GM19193 (cell line): ENCODE measurements around the gene ESR1.

Experiments
- POLR2A ChIP-seq: IDR thresholded peaks from 4 replicates; pipeline ENCODE4 v1.6.1; 2011; ENCODE audit not compliant: insufficient read depth, insufficient read length; ENCODE audit errors: extremely low read depth

ESR1 gene

DNA sequence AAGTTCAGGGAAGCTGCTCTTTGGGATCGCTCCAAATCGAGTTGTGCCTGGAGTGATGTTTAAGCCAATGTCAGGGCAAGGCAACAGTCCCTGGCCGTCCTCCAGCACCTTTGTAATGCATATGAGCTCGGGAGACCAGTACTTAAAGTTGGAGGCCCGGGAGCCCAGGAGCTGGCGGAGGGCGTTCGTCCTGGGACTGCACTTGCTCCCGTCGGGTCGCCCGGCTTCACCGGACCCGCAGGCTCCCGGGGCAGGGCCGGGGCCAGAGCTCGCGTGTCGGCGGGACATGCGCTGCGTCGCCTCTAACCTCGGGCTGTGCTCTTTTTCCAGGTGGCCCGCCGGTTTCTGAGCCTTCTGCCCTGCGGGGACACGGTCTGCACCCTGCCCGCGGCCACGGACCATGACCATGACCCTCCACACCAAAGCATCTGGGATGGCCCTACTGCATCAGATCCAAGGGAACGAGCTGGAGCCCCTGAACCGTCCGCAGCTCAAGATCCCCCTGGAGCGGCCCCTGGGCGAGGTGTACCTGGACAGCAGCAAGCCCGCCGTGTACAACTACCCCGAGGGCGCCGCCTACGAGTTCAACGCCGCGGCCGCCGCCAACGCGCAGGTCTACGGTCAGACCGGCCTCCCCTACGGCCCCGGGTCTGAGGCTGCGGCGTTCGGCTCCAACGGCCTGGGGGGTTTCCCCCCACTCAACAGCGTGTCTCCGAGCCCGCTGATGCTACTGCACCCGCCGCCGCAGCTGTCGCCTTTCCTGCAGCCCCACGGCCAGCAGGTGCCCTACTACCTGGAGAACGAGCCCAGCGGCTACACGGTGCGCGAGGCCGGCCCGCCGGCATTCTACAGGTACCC is at the start of gene ESR1:
Gene ESR1 (plus strand): TSS at position 170 of the 858 bp plus-strand sequence. CDS start 231 bp downstream, at position 401.
- no peak for TF ChIP-seq POLR2A

DNA sequence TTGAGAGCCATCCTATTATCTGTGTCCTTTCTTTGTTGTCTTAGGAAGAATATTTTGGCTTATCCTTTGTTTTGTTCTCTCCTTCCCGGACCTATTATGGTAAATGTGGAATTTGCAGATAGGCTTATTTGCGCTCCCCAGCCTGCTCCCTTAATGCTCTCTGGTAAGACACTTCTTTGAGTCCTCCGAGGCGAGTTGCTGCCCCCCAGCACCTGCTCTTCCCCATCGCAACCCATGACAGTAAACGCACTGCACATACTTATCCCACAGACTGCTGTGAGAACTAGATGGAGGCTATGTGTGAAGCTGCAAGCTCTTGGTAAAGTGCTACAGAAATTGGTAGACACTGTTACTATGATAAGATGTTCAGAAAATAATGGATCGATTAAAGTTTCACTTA is 47.0 kb upstream of the ESR1 start:
- no peak for TF ChIP-seq POLR2A

DNA sequence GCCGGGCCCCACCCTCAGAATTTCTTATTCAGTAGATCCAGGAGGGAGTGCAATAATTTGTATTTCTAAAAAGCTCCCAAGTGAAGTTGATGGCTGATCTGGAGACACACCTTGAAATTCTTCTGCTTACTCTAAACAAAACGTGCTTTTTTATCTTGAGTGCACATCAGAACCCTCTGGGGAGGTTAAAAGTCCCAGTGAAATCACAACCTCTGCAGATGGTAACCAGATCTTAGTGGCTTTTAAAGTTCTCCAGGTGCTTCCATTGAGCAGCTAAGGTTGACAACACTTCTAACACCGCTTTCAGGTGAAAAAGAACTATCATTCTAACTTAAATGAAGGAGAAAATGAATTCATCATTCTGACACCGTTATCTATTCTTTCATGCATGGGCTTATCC is 45.6 kb upstream of the ESR1 start:
- no peak for TF ChIP-seq POLR2A

DNA sequence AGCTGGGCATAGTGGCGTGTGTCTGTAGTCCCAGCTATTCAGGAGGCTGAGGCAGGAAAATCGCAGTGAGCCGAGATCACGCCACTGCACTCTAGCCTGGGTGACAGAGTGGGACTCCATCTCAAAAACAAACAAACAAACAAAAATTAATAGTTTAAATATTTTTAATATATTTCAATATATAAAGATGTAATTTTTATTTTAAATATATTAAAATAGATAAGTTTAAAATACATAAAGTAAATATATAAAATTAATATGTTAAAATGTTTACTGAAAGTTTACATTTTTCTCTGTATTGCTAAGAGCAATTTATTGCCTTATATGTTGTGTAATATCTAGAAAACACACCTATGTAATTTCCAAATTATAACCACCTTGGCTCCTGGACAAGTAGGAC is 44.7 kb upstream of the ESR1 start:
- TF ChIP-seq POLR2A: no peak

DNA sequence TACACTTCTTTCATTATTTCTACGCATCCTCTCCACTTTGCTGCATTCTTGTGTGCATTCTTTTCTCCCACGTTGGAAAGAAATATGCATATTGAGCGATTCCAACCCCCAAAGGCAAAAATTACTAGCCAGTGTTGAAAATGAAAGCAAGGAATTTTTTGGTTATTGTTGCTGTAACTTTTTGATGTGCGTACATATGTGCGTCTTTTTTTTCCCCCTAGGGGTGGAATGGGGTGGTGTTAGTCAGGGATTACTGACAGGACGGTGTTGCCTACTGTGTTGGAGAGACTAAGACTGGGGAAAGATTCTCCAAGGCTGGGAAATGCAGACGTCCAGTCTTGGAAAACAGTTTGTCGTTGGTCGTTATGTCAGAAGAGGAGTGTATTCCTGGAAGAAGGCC is 44.2 kb upstream of the ESR1 start:
- TF ChIP-seq POLR2A: no peak

DNA sequence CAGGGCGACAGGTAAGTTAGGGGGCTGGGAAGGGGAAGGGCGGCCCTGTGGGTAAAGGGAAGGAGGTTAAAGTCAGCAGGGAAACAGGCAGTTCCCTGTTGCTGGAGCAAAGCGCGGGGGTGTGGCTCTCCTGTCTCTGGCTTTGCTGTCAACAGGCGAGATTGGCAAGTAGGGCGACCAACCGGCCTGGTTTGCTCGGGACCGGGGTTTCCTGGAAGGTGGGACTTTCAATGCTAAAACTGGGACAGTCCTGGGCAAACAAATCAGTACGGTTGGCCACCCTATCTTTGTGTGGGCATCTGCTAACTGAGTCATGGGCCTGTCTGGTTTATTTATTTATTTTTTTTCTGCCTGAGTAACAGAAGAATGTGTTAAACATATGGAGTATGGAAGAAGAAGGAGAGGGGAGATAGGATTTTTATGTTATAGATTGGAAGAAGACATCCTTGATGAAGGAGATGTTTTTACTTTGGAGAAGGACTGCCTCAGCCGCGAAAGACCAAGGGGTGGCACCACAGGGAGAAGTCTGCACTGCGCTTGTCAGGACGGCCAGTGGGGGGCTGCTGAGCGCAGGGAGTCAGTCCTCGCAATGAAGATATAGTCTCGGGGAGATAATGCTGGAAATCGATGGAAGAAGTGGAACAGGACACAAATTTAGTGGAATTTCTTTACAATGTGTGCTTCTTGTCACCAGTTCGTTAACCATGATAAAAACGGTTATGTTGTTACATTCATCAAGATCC is 43.4 kb upstream of the ESR1 start:
- no peak for TF ChIP-seq POLR2A

DNA sequence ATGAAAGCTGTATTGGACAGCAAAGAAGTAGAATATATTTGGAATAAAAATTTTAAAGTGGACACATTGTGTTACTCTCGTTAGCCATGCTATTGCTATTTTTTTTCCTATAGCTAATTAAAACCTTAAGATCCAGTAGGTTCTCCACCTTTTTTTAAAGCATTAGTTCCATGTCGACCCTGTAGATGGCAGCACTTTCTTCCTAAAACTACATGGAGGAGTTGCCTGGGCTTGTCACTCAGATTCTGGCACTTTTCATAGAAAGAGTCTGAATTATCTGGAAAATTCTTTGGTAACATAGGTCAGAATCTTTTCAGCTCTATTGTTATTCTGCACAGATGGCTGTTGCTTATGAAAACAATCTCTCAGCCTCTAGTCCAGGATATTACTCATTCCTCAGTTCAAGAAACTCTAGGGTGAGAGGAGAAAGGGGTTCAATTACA is 42.0 kb upstream of the ESR1 start:
- TF ChIP-seq POLR2A: no peak

DNA sequence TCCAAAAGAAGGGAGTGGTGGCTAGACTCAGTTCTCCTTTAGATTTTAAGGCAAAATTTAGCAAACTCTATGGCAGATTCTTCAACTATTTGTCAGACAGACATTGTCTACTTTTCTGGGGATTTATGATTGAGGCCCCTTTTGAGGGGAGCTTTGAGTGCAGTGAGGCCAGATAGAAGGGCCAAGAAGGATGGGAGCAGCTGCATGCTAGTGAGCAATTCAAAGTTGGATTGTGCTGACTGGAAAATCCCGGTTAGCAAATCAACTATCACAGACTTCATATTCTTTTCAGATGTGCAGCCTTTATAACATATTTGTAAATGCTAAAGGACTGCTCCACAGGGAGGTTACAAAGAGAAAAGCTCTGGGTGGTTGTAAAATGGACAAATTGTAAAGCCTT is 35.0 kb upstream of the ESR1 start:
- TF ChIP-seq POLR2A: no peak

DNA sequence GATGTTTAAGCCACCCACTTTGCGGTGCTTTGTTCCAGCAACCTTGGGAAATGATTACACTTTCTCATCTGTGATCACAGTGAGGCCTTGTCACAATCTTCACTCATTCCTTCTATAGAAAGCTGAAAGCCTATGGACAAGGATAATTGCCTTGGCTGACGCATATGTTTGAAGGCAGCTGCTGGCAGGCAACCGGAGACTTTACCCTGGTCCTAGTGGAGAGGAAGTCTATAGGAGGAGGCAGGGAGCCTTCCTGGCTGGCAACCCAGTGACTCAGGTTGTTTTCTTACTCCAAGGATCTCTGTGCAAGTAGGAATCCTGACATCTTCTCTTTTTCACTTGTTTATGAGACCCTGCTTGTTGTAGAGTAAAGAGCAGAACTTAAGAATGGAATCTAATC is 34.1 kb upstream of the ESR1 start:
- no peak for TF ChIP-seq POLR2A

DNA sequence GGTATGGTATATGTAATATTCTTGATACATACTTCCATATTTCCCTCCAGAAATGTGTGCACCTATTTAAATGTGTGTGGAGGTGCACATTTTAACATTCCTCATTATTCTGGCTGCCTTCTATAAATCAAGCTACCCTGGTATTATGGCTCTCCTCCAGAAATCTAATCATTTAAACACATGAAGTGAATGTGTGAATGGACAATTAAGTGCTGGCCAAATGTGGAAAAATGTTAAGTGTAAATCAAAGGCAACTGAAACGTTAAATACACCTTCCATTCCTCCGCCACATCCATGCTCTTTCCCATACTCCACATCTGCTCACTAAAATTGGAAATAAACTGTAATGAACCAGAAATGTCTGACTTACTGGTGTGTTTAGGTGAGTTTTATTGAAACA is 24.9 kb upstream of the ESR1 start:
- no peak for TF ChIP-seq POLR2A

DNA sequence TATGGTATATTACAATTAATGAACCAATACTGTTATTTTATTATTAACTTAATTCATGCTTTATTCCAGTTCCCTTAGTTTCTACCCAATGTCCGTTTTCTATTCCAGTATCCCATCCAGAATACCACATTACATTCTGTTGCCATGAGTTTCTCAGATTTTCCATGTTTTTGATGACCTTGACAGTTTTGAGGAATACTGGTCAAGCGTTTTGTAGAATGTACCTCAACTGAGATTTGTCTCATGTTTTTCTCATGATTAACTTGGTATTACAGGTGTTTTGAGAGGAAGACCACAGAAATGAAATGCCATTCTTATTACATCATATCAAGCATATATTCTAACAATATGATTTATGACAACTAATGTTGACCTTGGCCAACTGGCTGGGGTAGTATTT is 23.8 kb upstream of the ESR1 start:
- TF ChIP-seq POLR2A: no peak

DNA sequence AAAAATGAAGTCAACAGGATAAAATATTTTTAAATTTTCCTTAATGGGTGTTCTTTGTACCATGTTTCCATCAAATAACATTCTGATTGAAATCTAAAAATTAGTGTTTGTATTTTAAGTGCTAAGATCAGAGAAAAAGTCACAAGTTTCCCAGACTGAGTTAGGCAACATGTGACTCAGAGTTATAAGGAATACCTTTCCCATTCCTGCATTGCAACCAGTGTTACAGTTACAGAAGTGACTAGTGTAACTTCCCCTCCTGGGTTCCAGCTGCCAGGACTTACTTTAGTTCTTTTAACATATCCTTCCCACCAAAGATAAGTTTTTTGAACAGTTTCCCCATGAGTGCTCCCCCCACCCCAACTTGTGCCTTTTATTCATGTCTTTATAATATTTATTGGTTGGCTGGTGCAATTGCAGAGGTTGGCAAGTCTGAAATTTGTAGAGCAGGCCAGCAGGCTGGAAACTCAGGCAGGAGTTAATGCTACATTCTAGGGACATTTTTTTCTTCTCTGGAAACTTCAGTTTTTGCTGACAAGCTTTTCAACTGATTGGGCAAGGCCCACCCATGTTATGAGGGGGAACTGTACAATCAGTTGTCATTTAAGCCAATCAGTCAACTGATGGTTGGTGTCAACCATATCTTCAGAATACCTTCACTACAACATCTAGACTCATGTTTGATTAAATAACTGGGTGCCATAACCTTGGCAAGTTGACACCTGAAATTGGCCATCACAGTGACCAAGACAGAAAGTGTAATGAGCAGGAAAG is 22.9 kb upstream of the ESR1 start:
- no peak for TF ChIP-seq POLR2A

DNA sequence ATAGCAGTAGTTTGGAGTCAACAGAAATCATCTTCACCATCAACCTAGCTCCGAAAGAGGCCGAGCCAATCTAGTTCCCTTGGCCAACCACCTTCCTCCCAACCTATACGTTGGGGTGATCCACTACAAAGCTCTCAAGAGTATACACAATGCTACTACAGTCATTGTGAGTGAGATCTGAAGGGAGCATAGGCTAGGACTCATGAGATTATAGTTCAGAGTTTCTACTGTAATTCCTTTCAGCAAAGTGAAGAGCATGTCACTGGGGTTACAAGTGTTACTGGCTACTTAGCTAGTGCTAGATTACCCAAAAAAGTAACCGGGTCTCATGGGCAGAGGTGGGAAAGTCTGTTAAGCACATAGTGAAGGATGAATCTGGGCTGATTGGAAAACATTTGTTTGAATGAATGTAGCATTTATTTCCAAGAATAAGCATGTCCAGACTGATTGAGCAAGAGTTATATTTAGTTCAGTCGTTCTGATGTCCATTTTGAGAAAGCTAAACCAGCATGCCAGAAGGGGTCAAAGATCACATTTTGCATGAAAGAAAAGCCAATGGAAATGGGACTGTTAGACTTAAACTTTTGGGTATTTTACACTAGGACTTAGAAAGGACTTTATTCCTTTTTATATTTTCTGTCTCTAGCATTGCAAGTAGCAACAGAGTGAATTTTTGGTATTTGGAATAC is 10.5 kb upstream of the ESR1 start:
- no peak for TF ChIP-seq POLR2A

DNA sequence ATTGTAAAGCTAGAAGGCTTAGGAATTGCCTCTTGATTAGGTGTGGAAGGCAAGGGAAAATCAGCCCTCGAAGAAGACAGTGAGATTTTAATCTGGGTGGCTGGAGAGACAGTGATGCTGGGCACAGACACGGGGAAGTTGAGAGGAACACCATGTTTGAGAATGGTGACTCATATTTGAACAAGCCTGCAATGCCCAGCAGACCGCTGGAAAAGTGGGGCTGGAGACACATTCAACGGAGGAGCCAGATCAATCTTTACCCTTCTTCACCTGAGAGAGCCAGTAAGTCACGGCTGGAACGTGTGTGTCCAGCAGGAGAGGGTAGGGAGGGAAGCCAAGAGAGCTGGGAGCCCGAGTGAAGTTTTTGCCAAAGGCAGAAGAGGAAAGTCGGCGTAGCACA is 3.7 kb upstream of the ESR1 start:
- TF ChIP-seq POLR2A: no peak
